ENCODE results near the gene S100A13. TPM values are rescaled to one million over a fixed set of nuclear protein-coding genes. Genes with fewer than 3 reads are reported as not detected.

S100A13 gene
- total and polyA plus RNA-seq, 10 of the 15 experiments (the other 5 are each of a cell fraction or from before 2014, with no cell fraction given): 5.7 to 30.9 (median 9.1) TPM

GRCh38 chr1:153608089-153608682, 19.1 kb downstream of the S100A13 start:
- SMC1A ChIA-PET (ENCODE audit: uncharacterized antibody, unreplicated experiment): no interaction called here
- intact Hi-C loops (cut with micrococcal nuclease; ENCODE audit: unreplicated experiment): no loop called here
- CTCF ChIA-PET: interaction anchor here (2.1 kb wide), 1 partner anchor 40 kb away, joined by 7 read pairs; no protein-coding TSS in a partner anchor
- no peak overlapping the region for H3K27ac ChIP-seq (ENCODE audit: control insufficient read depth, insufficient read depth)
- WGBS (ENCODE audit: insufficient coverage, insufficient replicate concordance, low lambda C conversion rate, missing lambda C conversion rate): 50% methylated on average over 7 of the region's 7 CpGs
- FAIRE-seq: no peak
- POLR2A ChIA-PET: interaction anchor here (0.6 kb wide), 1 partner anchor 88 kb away, joined by 3 read pairs; no protein-coding TSS in a partner anchor
- no peaks in the 10 kb centered on the region for H3K9me3 ChIP-seq (replicated peaks; ENCODE audit: control insufficient read depth, insufficient read depth, low read length)
- ATAC-seq: no peak
- no peaks in the 10 kb centered on the region for H4K20me1 ChIP-seq (ENCODE audit: control insufficient read depth, insufficient read depth)
- H3K4me3 ChIP-seq: no peak overlapping the region
- H3K4me1 ChIP-seq (ENCODE audit: control insufficient read depth, insufficient read depth, low read length): no peaks in the 10 kb centered on the region
- no peak overlapping the region for H3K9ac ChIP-seq (ENCODE audit: control insufficient read depth, insufficient read depth, low read length)
- no peak overlapping the region for H2AFZ ChIP-seq (ENCODE audit: control insufficient read depth, low read depth, low read length)
- no peak for DNase-seq (ENCODE audit: low read depth, low spot score)
- no peak overlapping the region for H3K4me2 ChIP-seq (ENCODE audit: control insufficient read depth, insufficient read depth)
- no peaks in the 10 kb centered on the region for H3K36me3 ChIP-seq (ENCODE audit: control insufficient read depth in 2 of 2, insufficient read depth in 2 of 2, low read length in 1 of 2)
- H3K79me2 ChIP-seq (ENCODE audit: control insufficient read depth, insufficient read depth, low read length): no peaks in the 10 kb centered on the region
- BruUV-seq (replicated peaks): no TSS peak
- H3K27me3 ChIP-seq (replicated peaks in 1 of 2; ENCODE audit: control insufficient read depth in 2 of 2, insufficient read depth in 2 of 2, low read length in 1 of 2): no peaks in the 10 kb centered on the region
- in situ Hi-C loops (cut with MboI): no loop called here
- RAD21 ChIA-PET (ENCODE audit: unreplicated experiment): interaction anchor here (0.6 to 1.2 kb wide), 2 partner anchors 10 to 153 kb away, joined by 3 read pairs; no protein-coding TSS in a partner anchor
- TF ChIP-seq MEF2A (IDR thresholded peaks at IDR 0.05; ENCODE audit: insufficient read depth, low read depth, low read length): no peak
- TF ChIP-seq ATF2 (IDR thresholded peaks at IDR 0.05; ENCODE audit: low read length): no peak
- TF ChIP-seq HSF1 (IDR thresholded peaks at IDR 0.05; ENCODE audit: low read depth, low read length): no peak
- TF ChIP-seq ASH2L (IDR thresholded peaks at IDR 0.05; ENCODE audit: borderline replicate concordance, low read depth): no peak
- TF ChIP-seq PML (IDR thresholded peaks at IDR 0.05; ENCODE audit: low read length): no peak
- no peak for TF ChIP-seq RB1 (IDR thresholded peaks at IDR 0.05; ENCODE audit: borderline replicate concordance)
- no peak for TF ChIP-seq SP1 (IDR thresholded peaks at IDR 0.05; ENCODE audit: low read depth, low read length)
- TF ChIP-seq, protein P1, sequence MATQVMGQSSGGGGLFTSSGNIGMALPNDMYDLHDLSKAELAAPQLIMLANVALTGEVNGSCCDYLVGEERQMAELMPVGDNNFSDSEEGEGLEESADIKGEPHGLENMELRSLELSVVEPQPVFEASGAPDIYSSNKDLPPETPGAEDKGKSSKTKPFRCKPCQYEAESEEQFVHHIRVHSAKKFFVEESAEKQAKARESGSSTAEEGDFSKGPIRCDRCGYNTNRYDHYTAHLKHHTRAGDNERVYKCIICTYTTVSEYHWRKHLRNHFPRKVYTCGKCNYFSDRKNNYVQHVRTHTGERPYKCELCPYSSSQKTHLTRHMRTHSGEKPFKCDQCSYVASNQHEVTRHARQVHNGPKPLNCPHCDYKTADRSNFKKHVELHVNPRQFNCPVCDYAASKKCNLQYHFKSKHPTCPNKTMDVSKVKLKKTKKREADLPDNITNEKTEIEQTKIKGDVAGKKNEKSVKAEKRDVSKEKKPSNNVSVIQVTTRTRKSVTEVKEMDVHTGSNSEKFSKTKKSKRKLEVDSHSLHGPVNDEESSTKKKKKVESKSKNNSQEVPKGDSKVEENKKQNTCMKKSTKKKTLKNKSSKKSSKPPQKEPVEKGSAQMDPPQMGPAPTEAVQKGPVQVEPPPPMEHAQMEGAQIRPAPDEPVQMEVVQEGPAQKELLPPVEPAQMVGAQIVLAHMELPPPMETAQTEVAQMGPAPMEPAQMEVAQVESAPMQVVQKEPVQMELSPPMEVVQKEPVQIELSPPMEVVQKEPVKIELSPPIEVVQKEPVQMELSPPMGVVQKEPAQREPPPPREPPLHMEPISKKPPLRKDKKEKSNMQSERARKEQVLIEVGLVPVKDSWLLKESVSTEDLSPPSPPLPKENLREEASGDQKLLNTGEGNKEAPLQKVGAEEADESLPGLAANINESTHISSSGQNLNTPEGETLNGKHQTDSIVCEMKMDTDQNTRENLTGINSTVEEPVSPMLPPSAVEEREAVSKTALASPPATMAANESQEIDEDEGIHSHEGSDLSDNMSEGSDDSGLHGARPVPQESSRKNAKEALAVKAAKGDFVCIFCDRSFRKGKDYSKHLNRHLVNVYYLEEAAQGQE (IDR thresholded peaks at IDR 0.05; ENCODE audit: low read depth, low read length): no peak
- no peak for TF ChIP-seq ZNF274 (IDR thresholded peaks at IDR 0.05; ENCODE audit: insufficient read depth, insufficient read length)
- no peak for TF ChIP-seq ATF7 (IDR thresholded peaks at IDR 0.05; ENCODE audit: low read depth)
- TF ChIP-seq MTA2 (IDR thresholded peaks at IDR 0.05; ENCODE audit: low read depth): no peak
- TF ChIP-seq, protein P2, sequence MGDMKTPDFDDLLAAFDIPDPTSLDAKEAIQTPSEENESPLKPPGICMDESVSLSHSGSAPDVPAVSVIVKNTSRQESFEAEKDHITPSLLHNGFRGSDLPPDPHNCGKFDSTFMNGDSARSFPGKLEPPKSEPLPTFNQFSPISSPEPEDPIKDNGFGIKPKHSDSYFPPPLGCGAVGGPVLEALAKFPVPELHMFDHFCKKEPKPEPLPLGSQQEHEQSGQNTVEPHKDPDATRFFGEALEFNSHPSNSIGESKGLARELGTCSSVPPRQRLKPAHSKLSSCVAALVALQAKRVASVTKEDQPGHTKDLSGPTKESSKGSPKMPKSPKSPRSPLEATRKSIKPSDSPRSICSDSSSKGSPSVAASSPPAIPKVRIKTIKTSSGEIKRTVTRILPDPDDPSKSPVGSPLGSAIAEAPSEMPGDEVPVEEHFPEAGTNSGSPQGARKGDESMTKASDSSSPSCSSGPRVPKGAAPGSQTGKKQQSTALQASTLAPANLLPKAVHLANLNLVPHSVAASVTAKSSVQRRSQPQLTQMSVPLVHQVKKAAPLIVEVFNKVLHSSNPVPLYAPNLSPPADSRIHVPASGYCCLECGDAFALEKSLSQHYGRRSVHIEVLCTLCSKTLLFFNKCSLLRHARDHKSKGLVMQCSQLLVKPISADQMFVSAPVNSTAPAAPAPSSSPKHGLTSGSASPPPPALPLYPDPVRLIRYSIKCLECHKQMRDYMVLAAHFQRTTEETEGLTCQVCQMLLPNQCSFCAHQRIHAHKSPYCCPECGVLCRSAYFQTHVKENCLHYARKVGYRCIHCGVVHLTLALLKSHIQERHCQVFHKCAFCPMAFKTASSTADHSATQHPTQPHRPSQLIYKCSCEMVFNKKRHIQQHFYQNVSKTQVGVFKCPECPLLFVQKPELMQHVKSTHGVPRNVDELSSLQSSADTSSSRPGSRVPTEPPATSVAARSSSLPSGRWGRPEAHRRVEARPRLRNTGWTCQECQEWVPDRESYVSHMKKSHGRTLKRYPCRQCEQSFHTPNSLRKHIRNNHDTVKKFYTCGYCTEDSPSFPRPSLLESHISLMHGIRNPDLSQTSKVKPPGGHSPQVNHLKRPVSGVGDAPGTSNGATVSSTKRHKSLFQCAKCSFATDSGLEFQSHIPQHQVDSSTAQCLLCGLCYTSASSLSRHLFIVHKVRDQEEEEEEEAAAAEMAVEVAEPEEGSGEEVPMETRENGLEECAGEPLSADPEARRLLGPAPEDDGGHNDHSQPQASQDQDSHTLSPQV (IDR thresholded peaks at IDR 0.05): no peak
- TF ChIP-seq, protein P3, sequence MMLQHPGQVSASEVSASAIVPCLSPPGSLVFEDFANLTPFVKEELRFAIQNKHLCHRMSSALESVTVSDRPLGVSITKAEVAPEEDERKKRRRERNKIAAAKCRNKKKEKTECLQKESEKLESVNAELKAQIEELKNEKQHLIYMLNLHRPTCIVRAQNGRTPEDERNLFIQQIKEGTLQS (IDR thresholded peaks at IDR 0.05; ENCODE audit: borderline replicate concordance, extremely low read depth, low read depth, low read length): no peak
